LNCaP clone FGC (cell line): ENCODE measurements around the gene B3GAT3.
"Not testable (repeated sequence)": the region's sequence is repeated elsewhere in the genome, so short reads cannot be mapped to it uniquely, and the experiment has no call there.

Experiments used
- DNase-seq: peaks from one replicate; pipeline ENCODE4 v3.0.0-alpha.2; 2011; ENCODE audit warnings: low read depth
- H3K4me3 ChIP-seq: 2 replicates; pipeline ENCODE4 v1.5.1; 2011; ENCODE audit warnings: mild to moderate bottlenecking, low read depth, low read length, control low read depth
- TF ChIP-seq, protein P1 (sequence below): IDR thresholded peaks from 2 replicates; pipeline ENCODE4 v1.5.1; 2012; ENCODE audit warnings: mild to moderate bottlenecking; ENCODE audit not compliant: control insufficient read depth, insufficient read depth; ENCODE audit errors: extremely low read depth

The B3GAT3 gene

DNA sequence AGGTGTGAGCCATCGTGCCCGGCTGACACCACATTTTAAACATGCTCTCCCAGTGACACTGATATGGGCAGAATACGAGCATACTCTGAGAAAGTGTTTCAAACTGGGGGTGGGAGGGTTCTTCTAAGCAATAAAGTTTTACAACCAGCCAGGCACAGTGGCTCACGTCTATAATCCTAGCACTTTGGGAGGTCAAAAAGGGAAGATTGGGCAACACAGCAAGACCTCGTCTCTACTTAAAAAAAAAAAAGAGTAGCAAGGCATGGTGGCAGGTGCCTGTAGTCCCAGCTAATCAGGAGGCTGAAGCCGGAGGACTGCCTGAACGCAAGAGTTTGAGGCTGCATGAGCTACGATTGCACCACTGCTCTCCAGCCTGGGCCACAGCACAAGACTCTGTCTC, 22.4 kb upstream of the B3GAT3 start:
- TF ChIP-seq, protein P1, sequence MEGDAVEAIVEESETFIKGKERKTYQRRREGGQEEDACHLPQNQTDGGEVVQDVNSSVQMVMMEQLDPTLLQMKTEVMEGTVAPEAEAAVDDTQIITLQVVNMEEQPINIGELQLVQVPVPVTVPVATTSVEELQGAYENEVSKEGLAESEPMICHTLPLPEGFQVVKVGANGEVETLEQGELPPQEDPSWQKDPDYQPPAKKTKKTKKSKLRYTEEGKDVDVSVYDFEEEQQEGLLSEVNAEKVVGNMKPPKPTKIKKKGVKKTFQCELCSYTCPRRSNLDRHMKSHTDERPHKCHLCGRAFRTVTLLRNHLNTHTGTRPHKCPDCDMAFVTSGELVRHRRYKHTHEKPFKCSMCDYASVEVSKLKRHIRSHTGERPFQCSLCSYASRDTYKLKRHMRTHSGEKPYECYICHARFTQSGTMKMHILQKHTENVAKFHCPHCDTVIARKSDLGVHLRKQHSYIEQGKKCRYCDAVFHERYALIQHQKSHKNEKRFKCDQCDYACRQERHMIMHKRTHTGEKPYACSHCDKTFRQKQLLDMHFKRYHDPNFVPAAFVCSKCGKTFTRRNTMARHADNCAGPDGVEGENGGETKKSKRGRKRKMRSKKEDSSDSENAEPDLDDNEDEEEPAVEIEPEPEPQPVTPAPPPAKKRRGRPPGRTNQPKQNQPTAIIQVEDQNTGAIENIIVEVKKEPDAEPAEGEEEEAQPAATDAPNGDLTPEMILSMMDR: no peak
- no peak for DNase-seq
- no peak overlapping the region for H3K4me3 ChIP-seq

DNA sequence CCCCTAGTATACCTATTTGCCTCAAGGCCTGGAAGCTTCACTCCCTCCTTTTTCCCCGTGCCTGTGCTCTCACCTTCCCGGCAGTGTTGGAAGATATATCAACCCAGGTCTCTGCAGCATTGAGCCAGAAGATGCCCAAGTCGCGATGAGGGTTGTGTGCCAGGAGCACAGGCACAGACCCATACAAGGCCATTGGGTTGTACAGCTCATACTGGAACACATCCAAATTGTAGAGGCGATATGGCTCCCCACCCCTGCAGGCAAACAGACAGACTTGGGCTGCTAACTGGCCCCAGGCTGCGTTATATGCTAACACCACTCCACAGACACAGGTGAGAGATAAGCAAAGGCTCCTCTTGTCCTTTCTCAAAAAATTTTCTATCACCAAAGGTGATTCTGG, 10.7 kb upstream of the B3GAT3 start:
- TF ChIP-seq, protein P1: no peak
- H3K4me3 ChIP-seq: no peak overlapping the region
- DNase-seq: no peak

DNA sequence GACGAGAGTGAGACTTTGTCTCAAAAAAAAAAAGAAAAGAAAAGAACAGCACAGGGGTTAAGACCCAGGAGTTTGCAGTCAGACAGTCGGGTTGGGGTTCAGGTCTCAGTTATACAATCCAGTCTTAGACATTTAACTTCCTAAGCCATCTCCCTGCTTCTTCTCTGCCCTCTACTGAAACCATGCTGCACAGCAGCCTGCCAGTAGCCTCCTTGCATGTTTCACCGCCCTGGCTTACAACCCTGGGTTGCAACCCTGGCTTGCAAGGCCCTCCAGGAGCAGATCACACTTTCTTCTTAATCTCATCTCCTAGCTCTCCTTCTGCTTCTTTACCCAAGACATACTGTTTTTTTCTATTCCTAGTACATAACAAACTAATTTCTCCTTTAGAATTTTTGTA, 5.9 kb upstream of the B3GAT3 start:
- H3K4me3 ChIP-seq: no peak overlapping the region
- DNase-seq: no peak
- TF ChIP-seq, protein P1: no peak

DNA sequence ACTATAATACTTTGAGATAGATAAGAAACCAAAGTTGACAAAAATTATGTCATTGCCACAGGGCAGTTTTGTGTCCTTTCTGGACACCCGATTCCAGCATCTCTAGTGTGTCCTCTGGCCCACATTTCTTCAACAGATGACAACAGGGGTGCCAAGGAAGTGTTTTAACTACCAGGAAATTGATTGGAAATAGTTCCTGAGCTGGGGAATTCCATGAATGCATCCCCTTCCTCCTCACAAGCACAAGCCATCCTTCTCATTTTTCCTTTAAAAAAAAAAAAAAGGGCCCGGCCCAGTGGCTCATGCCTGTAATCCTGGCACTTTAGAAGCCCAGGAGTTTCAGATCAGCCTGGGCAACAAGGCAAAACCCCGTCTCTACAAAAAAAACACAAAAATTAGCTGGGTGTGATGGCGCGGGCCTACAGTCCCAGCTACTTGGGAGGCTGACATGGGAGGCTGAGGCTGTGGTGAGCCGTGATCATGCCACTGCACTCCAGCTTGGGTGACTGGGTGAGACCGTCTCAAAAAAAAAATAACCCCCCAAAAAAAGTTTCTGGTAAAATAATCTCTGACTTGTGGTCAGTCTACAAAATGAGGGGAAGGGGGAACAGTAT, 797 bp upstream of the B3GAT3 start:
- no peak for DNase-seq
- TF ChIP-seq, protein P1: no peak
- peak overlapping the region; percentile 74 for H3K4me3 ChIP-seq

DNA sequence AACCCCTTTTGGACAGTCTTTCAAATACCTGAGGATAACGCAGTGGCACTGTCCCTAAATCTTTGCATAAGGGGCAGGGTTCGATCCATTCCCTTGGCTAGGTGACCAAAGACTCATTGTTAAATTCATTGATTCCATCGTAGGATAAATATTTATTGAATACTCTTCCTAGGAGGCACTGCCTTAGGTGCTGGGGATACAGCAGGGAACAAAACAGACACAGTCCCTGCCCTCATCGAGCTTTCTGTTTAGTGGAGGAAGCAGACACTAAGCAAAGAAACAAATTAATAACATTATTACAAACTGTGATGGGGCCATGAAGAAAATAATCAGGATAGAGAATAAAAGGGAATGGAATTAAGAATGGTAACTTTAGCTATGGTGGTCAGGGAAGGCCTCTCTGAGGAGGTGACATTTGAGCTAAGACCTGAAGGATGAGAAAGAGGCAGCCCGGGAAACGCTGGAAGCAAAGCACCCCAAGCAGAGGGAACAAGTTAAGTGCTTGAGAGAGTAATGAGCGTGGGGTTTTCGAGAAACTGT, 689 bp downstream of the B3GAT3 start:
- H3K4me3 ChIP-seq: peak overlapping the region; percentile 74
- TF ChIP-seq, protein P1: no peak
- no peak for DNase-seq

DNA sequence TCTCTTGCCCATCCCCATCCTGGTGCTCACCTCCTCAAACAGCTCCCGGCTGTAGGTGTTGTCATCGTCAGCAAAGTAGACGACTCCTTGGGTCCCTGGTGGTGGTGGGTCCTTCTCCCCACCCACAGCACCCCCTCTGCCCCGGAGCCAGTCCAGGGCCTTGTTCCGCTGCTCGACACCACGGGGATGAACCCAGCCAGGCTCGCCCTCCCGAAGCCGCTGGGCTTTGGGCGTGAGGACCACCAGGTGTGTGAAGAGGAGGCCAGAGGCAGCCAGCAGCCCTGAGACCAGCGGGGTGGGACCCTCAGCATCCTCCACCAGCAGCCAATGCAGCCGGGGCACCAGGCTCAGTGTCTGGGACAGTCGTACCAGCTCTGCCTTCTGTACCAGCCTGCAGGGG, 4.8 kb downstream of the B3GAT3 start:
- DNase-seq, H3K4me3 ChIP-seq: not testable (repeated sequence)

DNA sequence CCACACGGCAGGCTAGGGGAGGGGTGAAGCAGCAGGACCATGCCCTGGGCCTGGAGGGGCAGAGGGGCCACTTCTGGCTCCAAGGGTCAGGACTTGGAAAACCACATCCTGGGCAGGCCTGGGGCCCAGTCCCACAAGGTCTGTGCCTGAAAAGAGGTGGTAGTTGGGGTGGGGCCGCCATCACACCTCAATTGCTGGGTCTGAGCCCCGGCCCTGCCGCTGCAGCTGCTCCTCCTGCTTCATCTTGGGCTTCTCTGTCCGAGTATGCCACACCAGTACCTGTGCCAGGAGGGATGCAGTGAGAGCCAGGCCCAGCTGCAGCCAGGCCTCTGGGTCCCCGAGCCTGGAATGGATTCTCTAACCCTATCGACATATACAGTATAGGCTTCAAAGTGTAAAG, 6.3 kb downstream of the B3GAT3 start:
- no peak for DNase-seq
- H3K4me3 ChIP-seq: no peak overlapping the region
- TF ChIP-seq, protein P1: no peak

DNA sequence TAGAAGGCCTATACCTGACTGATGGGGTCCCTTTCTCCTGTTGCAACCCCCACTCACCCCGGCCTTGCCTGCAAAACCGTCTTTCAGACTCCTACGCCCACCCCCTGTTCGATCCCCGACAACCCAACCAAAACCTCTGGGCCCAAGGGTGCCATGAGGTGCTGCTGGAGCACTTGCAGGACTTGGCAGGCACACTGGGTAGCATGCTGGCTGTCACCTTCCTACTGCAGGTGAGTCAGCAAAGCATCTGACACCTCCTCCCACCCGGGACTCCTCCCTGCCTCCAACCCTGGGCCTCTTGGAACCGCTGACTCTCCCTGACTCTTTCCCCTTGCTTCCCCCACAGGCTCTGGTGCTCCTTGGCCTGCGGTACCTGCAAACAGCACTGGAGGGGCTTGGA, 7.5 kb downstream of the B3GAT3 start:
- no peak overlapping the region for H3K4me3 ChIP-seq
- peak; percentile 40 for DNase-seq
- TF ChIP-seq, protein P1: no peak
